ENCODE results near the gene CXXC5. TPM values are rescaled to one million over a fixed set of nuclear protein-coding genes. Genes with fewer than 3 reads are reported as not detected.

Gene CXXC5
- total and polyA plus RNA-seq, 9 of the 15 experiments (the other 6 are each of a cell fraction or from before 2014, with no cell fraction given), result 1.9 to 123 (median 45.8) TPM

- TF ChIP-seq CBX3 (IDR thresholded peaks at IDR 0.05; ENCODE audit: borderline replicate concordance in 1 of 2, low read length in 2 of 2) (no peak), NKRF (IDR thresholded peaks at IDR 0.05; ENCODE audit: borderline replicate concordance) (0 out of 2 replicates have a peak, but pooled peaks have one; percentile 30), CXXC5 (CRISPR knock-in tag; IDR thresholded peaks at IDR 0.05) (no peak), GABPA (tag; conservative IDR thresholded peaks at IDR 0.05; ENCODE audit: low read depth) (no peak), RBFOX2 (IDR thresholded peaks at IDR 0.05; ENCODE audit: low read depth, low read length) (no peak), ZNF318 (IDR thresholded peaks at IDR 0.05; ENCODE audit: borderline replicate concordance in 1 of 2, low read depth in 1 of 2) (0 out of 4 replicates have a peak, but pooled peaks of 1 of the 2 experiments have one; percentile 21), FOXK1 (CRISPR knock-in tag; IDR thresholded peaks at IDR 0.05; ENCODE audit: borderline replicate concordance) (no peak), THAP7 (CRISPR knock-in tag; IDR thresholded peaks at IDR 0.05) (no peak), HBP1 (CRISPR knock-in tag; IDR thresholded peaks at IDR 0.05) (0 out of 2 replicates have a peak, but pooled peaks have one; percentile 10)
These were observed 11.2 kb upstream of the CXXC5 start (continued) for GRCh38 chr5:139636975-139637408.

Measured in K562 (cell line).